GM12878 (cell line): ENCODE data around the gene FBRSL1. TPM values are rescaled to one million over a fixed set of nuclear protein-coding genes. Genes with fewer than 3 reads are reported as not detected.

ENCODE experiments used
- ATAC-seq: fragments of 200-7000 bp; cut with Tn5 transposase; 3 replicates; pipeline ENCODE4 v1.9.1; 2020; ENCODE audit warnings: mild to moderate bottlenecking, moderate library complexity
- BruUV-seq: library from RNA; stranded (reverse); fragments of 400-500 nt; replicated peaks from 2 replicates; lab custom pipeline; 2021; lab: Mats Ljungman, UMichigan
- CTCF ChIA-PET: fragments of 300-600 bp; sonication (Branson Sonifier 250); formaldehyde crosslinking; extraction: SDS; loops from one replicate; lab custom pipeline; 2021; ENCODE audit warnings: inconsistent platforms; lab: Yijun Ruan, JAX
- POLR2A ChIA-PET: fragments of 350-600 bp; formaldehyde crosslinking; extraction: SDS; loops from one replicate; lab custom pipeline; 2021; ENCODE audit warnings: inconsistent platforms; lab: Charles Lee
- RAD21 ChIA-PET: fragments of 300-600 bp; sonication (Branson Sonifier 250); formaldehyde crosslinking; loops from one replicate; lab custom pipeline; 2023; ENCODE audit warnings: antibody characterized with exemption; ENCODE audit not compliant: unreplicated experiment; lab: Charles Lee
- SMC1A ChIA-PET: fragments of 300-600 bp; sonication (Branson Sonifier 250); formaldehyde crosslinking; loops from one replicate; lab custom pipeline; 2023; ENCODE audit not compliant: unreplicated experiment, uncharacterized antibody; lab: Charles Lee
- DNase-seq: peaks from one replicate; pipeline ENCODE4 v3.0.0-alpha.2; 2011; ENCODE audit warnings: low read depth, low spot score
- FAIRE-seq: peaks from 3 replicates; lab custom pipeline; 2011; peaks lifted over from hg19 to GRCh38; lab: Jason Lieb, UNC
- H2AFZ ChIP-seq: 2 replicates; pipeline ENCODE4 v1.6.0; 2011; ENCODE audit warnings: low read depth, low read length, control low read depth; ENCODE audit not compliant: control insufficient read depth
- H3K27ac ChIP-seq: 2 replicates; pipeline ENCODE4 v1.5.1; 2011; ENCODE audit warnings: control low read depth; ENCODE audit not compliant: control insufficient read depth, insufficient read depth
- H3K27me3 ChIP-seq, 2 experiments: replicated peaks in 1 of 2; 2 replicates each; pipeline versions ENCODE4 v1.6.0 to v1.6.1; 2011; ENCODE audit warnings: low read length in 1 of 2; ENCODE audit not compliant: control insufficient read depth in 2 of 2, insufficient read depth in 2 of 2
- H3K36me3 ChIP-seq, 2 experiments: 2 replicates each; pipeline ENCODE4 v1.5.1; 2011; ENCODE audit warnings: low read length in 1 of 2; ENCODE audit not compliant: control insufficient read depth in 2 of 2, insufficient read depth in 2 of 2
- H3K4me1 ChIP-seq: 2 replicates; pipeline ENCODE4 v1.6.1; 2011; ENCODE audit warnings: mild to moderate bottlenecking, low read length, moderate library complexity, mixed read lengths; ENCODE audit not compliant: control insufficient read depth, insufficient read depth
- H3K4me2 ChIP-seq: 2 replicates; pipeline ENCODE4 v1.6.0; 2011; ENCODE audit warnings: control low read depth; ENCODE audit not compliant: control insufficient read depth, insufficient read depth
- H3K4me3 ChIP-seq: fragments of 200-600 bp; sonication (generic); 2 replicates; pipeline ENCODE4 v1.5.1; 2016
- H3K79me2 ChIP-seq: 2 replicates; pipeline ENCODE4 v1.6.0; 2011; ENCODE audit warnings: low read length; ENCODE audit not compliant: control insufficient read depth, insufficient read depth
- H3K9ac ChIP-seq: 2 replicates; pipeline ENCODE4 v1.8.0; 2011; ENCODE audit warnings: low read length, control low read depth, mixed read lengths; ENCODE audit not compliant: control insufficient read depth, insufficient read depth
- H3K9me3 ChIP-seq: replicated peaks from 3 replicates; pipeline ENCODE4 v1.5.1; 2011; ENCODE audit warnings: mild to moderate bottlenecking, low read length; ENCODE audit not compliant: control insufficient read depth, insufficient read depth
- H4K20me1 ChIP-seq: 2 replicates; pipeline ENCODE4 v1.6.0; 2011; ENCODE audit not compliant: control insufficient read depth, insufficient read depth
- ATF7 ChIP-seq: fragments of 450-650 bp; IDR thresholded peaks from 2 replicates; pipeline ENCODE4 v1.6.1; 2016; ENCODE audit warnings: low read depth, mild to moderate bottlenecking
- CEBPB ChIP-seq, 2 experiments: fragments of 150-350 bp in 1 of 2; IDR thresholded peaks; 2 replicates each; pipeline ENCODE4 v1.6.1; 2012 to 2014; ENCODE audit warnings: low read depth in 2 of 2, low read length in 2 of 2, borderline replicate concordance in 1 of 2, inconsistent platforms in 1 of 2
- FOXM1 ChIP-seq: IDR thresholded peaks from 2 replicates; pipeline ENCODE4 v1.6.1; 2012; ENCODE audit warnings: low read depth, mild to moderate bottlenecking, inconsistent platforms, low read length, moderate library complexity
- HDGF ChIP-seq: fragments of 450-650 bp; IDR thresholded peaks from 2 replicates; pipeline ENCODE4 v1.6.1; 2016; ENCODE audit warnings: antibody characterized with exemption
- IKZF2 ChIP-seq, 2 experiments: fragments of 450-650 bp; IDR thresholded peaks; 2 replicates each; pipeline ENCODE4 v1.6.1; 2017; ENCODE audit warnings: mild to moderate bottlenecking in 2 of 2, moderate library complexity in 2 of 2
- IRF5 ChIP-seq: fragments of 450-650 bp; IDR thresholded peaks from 2 replicates; pipeline ENCODE4 v1.6.1; 2017; ENCODE audit warnings: borderline replicate concordance
- NBN ChIP-seq: fragments of 450-650 bp; IDR thresholded peaks from 2 replicates; pipeline ENCODE4 v1.6.1; 2016
- NFYB ChIP-seq: IDR thresholded peaks from 2 replicates; pipeline ENCODE4 v1.6.1; 2011; ENCODE audit warnings: low read depth, mild to moderate bottlenecking, low read length, improper control_type of control experiment, moderate library complexity; ENCODE audit not compliant: insufficient read depth
- PAX8 ChIP-seq: fragments of 450-650 bp; IDR thresholded peaks from 2 replicates; pipeline ENCODE4 v1.6.1; 2017; ENCODE audit warnings: mild to moderate bottlenecking, moderate library complexity
- POLR2A ChIP-seq: IDR thresholded peaks from 2 replicates; pipeline ENCODE4 v1.6.1; 2011; ENCODE audit warnings: low read depth, mild to moderate bottlenecking, low read length
- POLR2AphosphoS5 ChIP-seq: IDR thresholded peaks from 2 replicates; pipeline ENCODE4 v1.6.1; 2011; ENCODE audit warnings: mild to moderate bottlenecking, low read length, inconsistent platforms
- SRF ChIP-seq, 2 experiments: IDR thresholded peaks; 2 replicates each; pipeline ENCODE4 v1.6.1; 2011; ENCODE audit warnings: low read depth in 2 of 2, low read length in 2 of 2, mild to moderate bottlenecking in 1 of 2, moderate library complexity in 1 of 2
- TAF1 ChIP-seq: IDR thresholded peaks from 2 replicates; pipeline ENCODE4 v1.6.1; 2011; ENCODE audit warnings: mild to moderate bottlenecking, low read depth, low read length, borderline replicate concordance
- TCF12 ChIP-seq: IDR thresholded peaks from 2 replicates; pipeline ENCODE4 v1.6.1; 2011; ENCODE audit warnings: low read depth, mild to moderate bottlenecking, low read length
- WGBS: methylation state at CpG from one replicate; pipeline ENCODE4 v1.1.6; 2016; ENCODE audit warnings: low lambda C conversion rate; ENCODE audit not compliant: insufficient replicate concordance, insufficient coverage; ENCODE audit errors: missing lambda C conversion rate; 5-methylcytosine and 5-hydroxymethylcytosine counted together
- in situ Hi-C: fragments of 300-500 bp; cut with MboI; formaldehyde crosslinking; loops from 9 replicates; pipeline ENCODE4 v1.14.3; 2018; ENCODE audit warnings: mixed read lengths
- intact Hi-C: fragments of 100-400 bp; cut with micrococcal nuclease; formaldehyde crosslinking; loops from one replicate; pipeline ENCODE4 v1.14.2; 2022; ENCODE audit not compliant: unreplicated experiment
- polyA plus RNA-seq, 11 experiments: library from polyadenylated mRNA; depleted of rRNA in 4 of 11; unstranded in 6 of 11; stranded (reverse) in 5 of 11; fragments of >200 nt; fragmentation: Nextera tagmentation in 4 of 11; fragmentation: Illumina TruSeq in 1 of 11; extraction: Ambion mirVana in 4 of 11; extraction: Trizol in 1 of 11; gene quantifications; 1 replicate in 1 of 11; 2 replicates in 10 of 11; pipeline versions ENCODE4 v1.2.1 to v1.2.3, GENCODE V29; 2011 to 2016; ENCODE audit warnings: inconsistent platforms in 2 of 11, missing spikeins in 2 of 11, low read depth in 1 of 11
- total RNA-seq, 4 experiments: library from RNA; depleted of rRNA in 3 of 4; stranded (reverse); fragments of >200 nt in 3 of 4; fragmentation: Illumina TruSeq in 1 of 4; extraction: Trizol in 1 of 4; gene quantifications; 2 replicates each; pipeline versions ENCODE4 v1.2.1 to v1.2.3, GENCODE V29; 2013 to 2021
- TF ChIP-seq, protein P1 (sequence below): fragments of 450-650 bp; IDR thresholded peaks from 2 replicates; pipeline ENCODE4 v1.6.1; 2018; ENCODE audit warnings: borderline replicate concordance, mild to moderate bottlenecking; ENCODE audit not compliant: partially characterized antibody
- TF ChIP-seq, protein P2 (sequence below): fragments of 450-650 bp; formaldehyde crosslinking; IDR thresholded peaks from 2 replicates; pipeline ENCODE4 v1.5.0; 2022; ENCODE audit warnings: mild to moderate bottlenecking, missing genetic modification characterization
- TF ChIP-seq, protein P3 (sequence below): IDR thresholded peaks from 2 replicates; pipeline ENCODE4 v1.6.1; 2012; ENCODE audit warnings: low read length, inconsistent platforms

The FBRSL1 gene
- total and polyA plus RNA-seq, 10 of the 15 experiments (the other 5 are each of a cell fraction or from before 2014, with no cell fraction given), result 0.19 to 55.1 (median 4.1) TPM

- in situ Hi-C loops (no loop called here), intact Hi-C loops (no loop called here)
- Histone ChIP-seq H3K27ac (no peak overlapping the region), H3K4me2 (no peak overlapping the region), H3K9ac (no peak overlapping the region), H3K36me3 (no peaks in the 10 kb centered on the region; a peak in 1 of 4 replicates), H2AFZ (no peak overlapping the region), H3K79me2 (no peaks in the 10 kb centered on the region), H3K9me3 (no peaks in the 10 kb centered on the region), H4K20me1 (no peaks in the 10 kb centered on the region; the same call in 1 of the 2 replicates), H3K27me3 (no peaks in the 10 kb centered on the region), H3K4me1 (no peaks in the 10 kb centered on the region), H3K4me3 (no peak overlapping the region)
- ChIA-PET CTCF (interaction anchor here (0.7 kb wide), 1 partner anchor 122 kb away, joined by 3 read pairs; no protein-coding TSS in a partner anchor), RAD21 (no interaction called here), POLR2A (interaction anchor here (0.6 kb wide), 1 partner anchor 32 kb away, joined by 3 read pairs; no protein-coding TSS in a partner anchor), SMC1A (no interaction called here)
- no peak for FAIRE-seq
- TSS peak; percentile 32 for BruUV-seq
- no peak for ATAC-seq
- 94% methylated on average over 10 of the region's 11 CpGs for WGBS
- DNase-seq, result no peak
- TF ChIP-seq HDGF (no peak), IRF5 (no peak), POLR2A (no peak), CEBPB (IDR thresholded peaks at IDR 0.05; ENCODE audit: borderline replicate concordance in 1 of 2, low read depth in 2 of 2, low read length in 2 of 2) (no peak), FOXM1 (no peak), NBN (no peak), PAX8 (no peak), SRF (IDR thresholded peaks at IDR 0.05; ENCODE audit: low read depth in 2 of 2, low read length in 2 of 2) (no peak), TCF12 (no peak), NFYB (no peak), ATF7 (no peak), TAF1 (no peak), POLR2AphosphoS5 (no peak), IKZF2 (IDR thresholded peaks at IDR 0.05) (no peak)
- TF ChIP-seq, protein P1, sequence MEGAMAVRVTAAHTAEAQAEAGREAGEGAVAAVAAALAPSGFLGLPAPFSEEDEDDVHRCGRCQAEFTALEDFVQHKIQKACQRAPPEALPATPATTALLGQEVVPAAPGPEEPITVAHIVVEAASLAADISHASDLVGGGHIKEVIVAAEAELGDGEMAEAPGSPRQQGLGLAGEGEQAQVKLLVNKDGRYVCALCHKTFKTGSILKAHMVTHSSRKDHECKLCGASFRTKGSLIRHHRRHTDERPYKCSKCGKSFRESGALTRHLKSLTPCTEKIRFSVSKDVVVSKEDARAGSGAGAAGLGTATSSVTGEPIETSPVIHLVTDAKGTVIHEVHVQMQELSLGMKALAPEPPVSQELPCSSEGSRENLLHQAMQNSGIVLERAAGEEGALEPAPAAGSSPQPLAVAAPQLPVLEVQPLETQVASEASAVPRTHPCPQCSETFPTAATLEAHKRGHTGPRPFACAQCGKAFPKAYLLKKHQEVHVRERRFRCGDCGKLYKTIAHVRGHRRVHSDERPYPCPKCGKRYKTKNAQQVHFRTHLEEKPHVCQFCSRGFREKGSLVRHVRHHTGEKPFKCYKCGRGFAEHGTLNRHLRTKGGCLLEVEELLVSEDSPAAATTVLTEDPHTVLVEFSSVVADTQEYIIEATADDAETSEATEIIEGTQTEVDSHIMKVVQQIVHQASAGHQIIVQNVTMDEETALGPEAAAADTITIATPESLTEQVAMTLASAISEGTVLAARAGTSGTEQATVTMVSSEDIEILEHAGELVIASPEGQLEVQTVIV, result no peak
- TF ChIP-seq, protein P2, sequence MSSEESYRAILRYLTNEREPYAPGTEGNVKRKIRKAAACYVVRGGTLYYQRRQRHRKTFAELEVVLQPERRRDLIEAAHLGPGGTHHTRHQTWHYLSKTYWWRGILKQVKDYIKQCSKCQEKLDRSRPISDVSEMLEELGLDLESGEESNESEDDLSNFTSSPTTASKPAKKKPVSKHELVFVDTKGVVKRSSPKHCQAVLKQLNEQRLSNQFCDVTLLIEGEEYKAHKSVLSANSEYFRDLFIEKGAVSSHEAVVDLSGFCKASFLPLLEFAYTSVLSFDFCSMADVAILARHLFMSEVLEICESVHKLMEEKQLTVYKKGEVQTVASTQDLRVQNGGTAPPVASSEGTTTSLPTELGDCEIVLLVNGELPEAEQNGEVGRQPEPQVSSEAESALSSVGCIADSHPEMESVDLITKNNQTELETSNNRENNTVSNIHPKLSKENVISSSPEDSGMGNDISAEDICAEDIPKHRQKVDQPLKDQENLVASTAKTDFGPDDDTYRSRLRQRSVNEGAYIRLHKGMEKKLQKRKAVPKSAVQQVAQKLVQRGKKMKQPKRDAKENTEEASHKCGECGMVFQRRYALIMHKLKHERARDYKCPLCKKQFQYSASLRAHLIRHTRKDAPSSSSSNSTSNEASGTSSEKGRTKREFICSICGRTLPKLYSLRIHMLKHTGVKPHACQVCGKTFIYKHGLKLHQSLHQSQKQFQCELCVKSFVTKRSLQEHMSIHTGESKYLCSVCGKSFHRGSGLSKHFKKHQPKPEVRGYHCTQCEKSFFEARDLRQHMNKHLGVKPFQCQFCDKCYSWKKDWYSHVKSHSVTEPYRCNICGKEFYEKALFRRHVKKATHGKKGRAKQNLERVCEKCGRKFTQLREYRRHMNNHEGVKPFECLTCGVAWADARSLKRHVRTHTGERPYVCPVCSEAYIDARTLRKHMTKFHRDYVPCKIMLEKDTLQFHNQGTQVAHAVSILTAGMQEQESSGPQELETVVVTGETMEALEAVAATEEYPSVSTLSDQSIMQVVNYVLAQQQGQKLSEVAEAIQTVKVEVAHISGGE (CRISPR knock-in tag), result no peak
- TF ChIP-seq, protein P3, sequence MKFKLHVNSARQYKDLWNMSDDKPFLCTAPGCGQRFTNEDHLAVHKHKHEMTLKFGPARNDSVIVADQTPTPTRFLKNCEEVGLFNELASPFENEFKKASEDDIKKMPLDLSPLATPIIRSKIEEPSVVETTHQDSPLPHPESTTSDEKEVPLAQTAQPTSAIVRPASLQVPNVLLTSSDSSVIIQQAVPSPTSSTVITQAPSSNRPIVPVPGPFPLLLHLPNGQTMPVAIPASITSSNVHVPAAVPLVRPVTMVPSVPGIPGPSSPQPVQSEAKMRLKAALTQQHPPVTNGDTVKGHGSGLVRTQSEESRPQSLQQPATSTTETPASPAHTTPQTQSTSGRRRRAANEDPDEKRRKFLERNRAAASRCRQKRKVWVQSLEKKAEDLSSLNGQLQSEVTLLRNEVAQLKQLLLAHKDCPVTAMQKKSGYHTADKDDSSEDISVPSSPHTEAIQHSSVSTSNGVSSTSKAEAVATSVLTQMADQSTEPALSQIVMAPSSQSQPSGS, result no peak
These were observed 39.3 kb downstream of the FBRSL1 start for GRCh38 chr12:132529156-132529839.
